SK-N-MC (cell line): ENCODE measurements around the gene MGAM2.

Experiments
- DNase-seq: peaks from one replicate; pipeline ENCODE4 v3.0.0-alpha.2; 2011; ENCODE audit warnings: low read depth, low spot score
- H3K27ac ChIP-seq: fragments of 200-600 bp; sonication (generic); 2 replicates; pipeline ENCODE4 v1.5.1; 2016; ENCODE audit warnings: mixed run types
- H3K36me3 ChIP-seq: fragments of 200-600 bp; sonication (generic); 2 replicates; pipeline ENCODE4 v1.6.1; 2017; ENCODE audit warnings: antibody characterized with exemption, low read length, mixed read lengths; ENCODE audit not compliant: insufficient read depth
- H3K4me3 ChIP-seq: fragments of 200-600 bp; sonication (generic); 2 replicates; pipeline ENCODE4 v1.5.1; 2016
- H3K9ac ChIP-seq: fragments of 200-600 bp; sonication (generic); 2 replicates; pipeline ENCODE4 v1.8.0; 2017; ENCODE audit warnings: mixed run types, mixed read lengths; ENCODE audit not compliant: insufficient read length
- H3K9me3 ChIP-seq: fragments of 200-600 bp; sonication (generic); 2 replicates; pipeline ENCODE4 v1.6.1; 2017; ENCODE audit warnings: low read depth, mild to moderate bottlenecking, antibody characterized with exemption, low read length, moderate library complexity, mixed read lengths
- EZH2 ChIP-seq: fragments of 200-600 bp; sonication (generic); IDR thresholded peaks from one replicate; pipeline ENCODE4 v1.6.1; 2017; ENCODE audit warnings: antibody characterized with exemption
- FOXP2 ChIP-seq: optimal IDR thresholded peaks from 2 replicates; pipeline ENCODE3; 2011; ENCODE audit warnings: mild to moderate bottlenecking, moderate library complexity; ENCODE audit not compliant: insufficient read depth; ENCODE audit errors: extremely low read length, control extremely low read depth
- POLR2AphosphoS5 ChIP-seq: IDR thresholded peaks from 2 replicates; pipeline ENCODE4 v1.6.1; 2012; ENCODE audit warnings: mild to moderate bottlenecking, low read depth, low read length, borderline replicate concordance

Gene MGAM2

GRCh38 chr7:142180426-142180825 lies 68.9 kb downstream of the MGAM2 start:
- no peak for DNase-seq
- Histone ChIP-seq H3K27ac (no peak overlapping the region), H3K36me3 (no peaks in the 10 kb centered on the region), H3K4me3 (no peak overlapping the region), H3K9ac (no peak overlapping the region), H3K9me3 (no peaks in the 10 kb centered on the region)
- TF ChIP-seq FOXP2 (no peak), POLR2AphosphoS5 (no peak), EZH2 (no peak)

- Histone ChIP-seq H3K27ac (no peak overlapping the region), H3K36me3 (no peaks in the 10 kb centered on the region), H3K4me3 (no peak overlapping the region), H3K9ac (no peak overlapping the region), H3K9me3 (no peaks in the 10 kb centered on the region)
- no peak for TF ChIP-seq EZH2
- no peak for TF ChIP-seq FOXP2
- no peak for TF ChIP-seq POLR2AphosphoS5
- DNase-seq: no peak
Observed at GRCh38 chr7:142181211-142181610, 69.7 kb downstream of the MGAM2 start.

GRCh38 chr7:142181966-142182365 lies 70.4 kb downstream of the MGAM2 start:
- Histone ChIP-seq H3K27ac (no peak overlapping the region), H3K4me3 (no peak overlapping the region), H3K9me3 (no peaks in the 10 kb centered on the region), H3K9ac (no peak overlapping the region), H3K36me3 (no peaks in the 10 kb centered on the region)
- no peak for DNase-seq
- TF ChIP-seq EZH2 (no peak), POLR2AphosphoS5 (no peak), FOXP2 (no peak)

GRCh38 chr7:142185069-142185468 lies 73.6 kb downstream of the MGAM2 start:
- H3K4me3 ChIP-seq: no peak overlapping the region
- no peaks in the 10 kb centered on the region for H3K9me3 ChIP-seq
- no peak overlapping the region for H3K27ac ChIP-seq
- no peak for DNase-seq
- no peak overlapping the region for H3K9ac ChIP-seq
- no peak for TF ChIP-seq EZH2
- TF ChIP-seq POLR2AphosphoS5: no peak
- no peak for TF ChIP-seq FOXP2
- no peaks in the 10 kb centered on the region for H3K36me3 ChIP-seq

GRCh38 chr7:142185801-142186200 lies 74.3 kb downstream of the MGAM2 start:
- no peak for DNase-seq
- no peak for TF ChIP-seq POLR2AphosphoS5
- TF ChIP-seq EZH2: no peak
- TF ChIP-seq FOXP2: no peak
- no peak overlapping the region for H3K4me3 ChIP-seq
- H3K36me3 ChIP-seq: no peaks in the 10 kb centered on the region
- no peak overlapping the region for H3K9ac ChIP-seq
- H3K9me3 ChIP-seq: no peaks in the 10 kb centered on the region
- no peak overlapping the region for H3K27ac ChIP-seq

- Histone ChIP-seq H3K27ac (no peak overlapping the region), H3K9me3 (no peaks in the 10 kb centered on the region), H3K9ac (no peak overlapping the region), H3K4me3 (no peak overlapping the region), H3K36me3 (no peaks in the 10 kb centered on the region)
- TF ChIP-seq POLR2AphosphoS5 (no peak), EZH2 (no peak), FOXP2 (no peak)
- DNase-seq: no peak
Observed at GRCh38 chr7:142188154-142188553, 76.6 kb downstream of the MGAM2 start.

DNA sequence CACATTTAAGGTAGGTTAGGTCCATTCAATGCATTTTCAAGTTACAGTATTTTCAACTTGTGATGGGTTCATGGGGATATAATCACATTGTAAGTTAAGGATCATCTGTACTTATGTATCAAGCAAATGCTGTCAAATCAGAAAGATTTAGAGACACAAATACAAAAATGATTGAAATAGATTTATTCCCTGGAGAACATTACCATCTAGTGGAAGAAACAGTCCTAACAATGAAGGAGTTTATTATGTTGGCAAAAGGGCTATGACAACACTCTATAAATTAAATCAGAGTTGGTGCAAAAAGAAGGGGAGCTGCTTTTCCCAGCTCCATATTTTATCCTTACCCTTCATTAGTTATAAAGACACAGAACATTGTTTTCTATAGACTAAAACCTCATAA lies 77.3 kb downstream of the MGAM2 start:
- no peak overlapping the region for H3K27ac ChIP-seq
- H3K9ac ChIP-seq: no peak overlapping the region
- no peak for TF ChIP-seq POLR2AphosphoS5
- TF ChIP-seq EZH2: no peak
- no peak for TF ChIP-seq FOXP2
- DNase-seq: no peak
- H3K36me3 ChIP-seq: no peaks in the 10 kb centered on the region
- H3K9me3 ChIP-seq: no peaks in the 10 kb centered on the region
- H3K4me3 ChIP-seq: no peak overlapping the region

DNA sequence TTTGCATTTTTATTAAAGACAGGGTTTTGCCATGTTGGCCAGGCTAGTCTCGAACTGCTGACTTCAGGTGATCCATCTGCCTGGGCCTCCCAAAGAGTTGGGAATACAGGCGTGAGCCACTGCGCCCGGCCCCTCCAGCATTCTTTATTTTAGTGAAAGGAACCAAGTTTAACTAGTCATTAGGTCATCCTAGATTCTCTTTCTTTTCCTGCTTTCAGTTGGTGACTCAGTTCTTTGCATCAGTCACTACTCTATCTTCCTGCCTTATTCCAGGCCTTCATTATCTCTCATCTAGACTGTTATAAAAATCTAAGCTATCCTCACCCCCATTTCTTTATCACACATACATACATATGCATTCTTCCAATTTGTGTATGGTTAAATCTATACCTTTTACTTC lies 82.7 kb downstream of the MGAM2 start:
- TF ChIP-seq EZH2: no peak
- TF ChIP-seq FOXP2: no peak
- no peak for TF ChIP-seq POLR2AphosphoS5
- Histone ChIP-seq H3K9ac (no peak overlapping the region), H3K27ac (no peak overlapping the region), H3K36me3 (no peaks in the 10 kb centered on the region), H3K9me3 (no peaks in the 10 kb centered on the region), H3K4me3 (no peak overlapping the region)
- DNase-seq: no peak
